Measurements from ENCODE around the gene FGD5.

The FGD5 gene

GRCh38 chr3:14823910-14824629, 5.3 kb downstream of the FGD5 start:
- no peak for DNase-seq

- DNase-seq, result no peak
Observed at GRCh38 chr3:14824646-14825045, 5.9 kb downstream of the FGD5 start.

- DNase-seq, result no peak
Observed at GRCh38 chr3:14826069-14826468, 7.3 kb downstream of the FGD5 start.

- DNase-seq, result no peak
Observed at GRCh38 chr3:14827776-14828175, 9.0 kb downstream of the FGD5 start.

- no peak for DNase-seq
Observed at GRCh38 chr3:14829811-14830210, 11.0 kb downstream of the FGD5 start.

- DNase-seq, result no peak
Observed at GRCh38 chr3:14831916-14832450, 13.2 kb downstream of the FGD5 start.

- no peak for DNase-seq
Observed at GRCh38 chr3:14832975-14833722, 14.4 kb downstream of the FGD5 start.

GRCh38 chr3:14834121-14834520, 15.4 kb downstream of the FGD5 start:
- DNase-seq, result no peak

GRCh38 chr3:14834807-14835466, 16.2 kb downstream of the FGD5 start:
- no peak for DNase-seq

- DNase-seq, result no peak
Observed at GRCh38 chr3:14836049-14836468, 17.3 kb downstream of the FGD5 start.

- peak; percentile 21 for DNase-seq
Observed at GRCh38 chr3:14837186-14837877, 18.6 kb downstream of the FGD5 start.

GRCh38 chr3:14837878-14838258, 19.1 kb downstream of the FGD5 start:
- DNase-seq, result peak; percentile 38

- DNase-seq, result no peak
Observed at GRCh38 chr3:14839236-14839635, 20.5 kb downstream of the FGD5 start.

- no peak for DNase-seq
Observed at GRCh38 chr3:14841836-14842235, 23.1 kb downstream of the FGD5 start.

- no peak for DNase-seq
Observed at GRCh38 chr3:14842277-14842676, 23.5 kb downstream of the FGD5 start.

- DNase-seq, result no peak
Observed at GRCh38 chr3:14843321-14843720, 24.6 kb downstream of the FGD5 start.

- no peak for DNase-seq
Observed at GRCh38 chr3:14844386-14845170, 25.8 kb downstream of the FGD5 start.

GRCh38 chr3:14845180-14845579, 26.4 kb downstream of the FGD5 start:
- no peak for DNase-seq

GRCh38 chr3:14845826-14846225, 27.1 kb downstream of the FGD5 start:
- no peak for DNase-seq

- DNase-seq, result no peak
Observed at GRCh38 chr3:14846226-14846880, 27.6 kb downstream of the FGD5 start.
